PC-9 (cell line): ENCODE results near the gene GPSM1. TPM values are rescaled to one million over a fixed set of nuclear protein-coding genes. Genes with fewer than 3 reads are reported as not detected.

Experiments
- BruUV-seq: library from RNA; stranded (reverse); fragments of 400-500 nt; replicated peaks from 2 replicates; lab custom pipeline; 2021; lab: Mats Ljungman, UMichigan
- CTCF ChIA-PET: fragments of 300-600 bp; sonication (Branson Sonifier 250); formaldehyde crosslinking; loops from one replicate; lab custom pipeline; 2022; ENCODE audit warnings: antibody characterized with exemption; lab: Charles Lee
- POLR2A ChIA-PET: fragments of 300-600 bp; sonication (Branson Sonifier 250); formaldehyde crosslinking; loops from one replicate; lab custom pipeline; 2022; ENCODE audit warnings: antibody characterized with exemption; ENCODE audit not compliant: unreplicated experiment; lab: Charles Lee
- DNase-seq, 2 experiments: peaks; one replicate each; pipeline versions ENCODE4 v3.0.0 to v3.0.0-alpha.2; 2015 to 2022; ENCODE audit warnings: mixed read lengths in 1 of 2
- H2AFZ ChIP-seq: fragments of 200-600 bp; sonication (generic); 2 replicates; pipeline ENCODE4 v1.8.1; 2017; ENCODE audit warnings: antibody characterized with exemption
- H3F3A ChIP-seq: fragments of 200-600 bp; sonication (generic); 2 replicates; pipeline ENCODE4 v1.8.1; 2017; ENCODE audit warnings: antibody characterized with exemption, mild to moderate bottlenecking, low read depth; ENCODE audit not compliant: insufficient read depth
- H3K27ac ChIP-seq: fragments of 200-600 bp; sonication (generic); 2 replicates; pipeline ENCODE4 v1.6.1; 2016; ENCODE audit warnings: mixed run types
- H3K27me3 ChIP-seq: fragments of 200-600 bp; sonication (generic); 2 replicates; pipeline ENCODE4 v1.6.1; 2016; ENCODE audit warnings: low read depth, mixed run types; ENCODE audit not compliant: insufficient read depth
- H3K36me3 ChIP-seq: fragments of 200-600 bp; sonication (generic); 2 replicates; pipeline ENCODE4 v1.6.1; 2016; ENCODE audit warnings: low read depth, mixed run types
- H3K4me1 ChIP-seq: fragments of 200-600 bp; sonication (generic); replicated peaks from 2 replicates; pipeline ENCODE4 v1.6.1; 2016; ENCODE audit warnings: mixed run types; ENCODE audit not compliant: insufficient read depth
- H3K4me2 ChIP-seq: fragments of 200-600 bp; sonication (generic); 2 replicates; pipeline ENCODE4 v1.6.1; 2017; ENCODE audit warnings: mixed run types
- H3K4me3 ChIP-seq: fragments of 200-600 bp; sonication (generic); 2 replicates; pipeline ENCODE4 v1.6.1; 2016; ENCODE audit warnings: mixed run types
- H3K79me2 ChIP-seq: fragments of 200-600 bp; sonication (generic); 2 replicates; pipeline ENCODE4 v1.6.1; 2017; ENCODE audit warnings: low read depth, mixed run types
- H3K9me2 ChIP-seq: fragments of 200-600 bp; sonication (generic); 2 replicates; pipeline ENCODE4 v1.8.1; 2017; ENCODE audit warnings: mild to moderate bottlenecking; ENCODE audit not compliant: insufficient read depth
- H3K9me3 ChIP-seq: fragments of 200-600 bp; sonication (generic); 2 replicates; pipeline ENCODE4 v1.8.1; 2016; ENCODE audit warnings: low read depth; ENCODE audit not compliant: insufficient read depth
- H4K20me1 ChIP-seq: fragments of 200-600 bp; sonication (generic); 2 replicates; pipeline ENCODE4 v1.8.1; 2017; ENCODE audit not compliant: insufficient read depth
- CTCF ChIP-seq: fragments of 200-600 bp; sonication (generic); conservative IDR thresholded peaks from 2 replicates; pipeline ENCODE4 v1.6.1; 2017; ENCODE audit warnings: mixed run types, antibody characterized with exemption, mild to moderate bottlenecking, moderate library complexity
- EZH2 ChIP-seq: fragments of 200-600 bp; sonication (generic); IDR thresholded peaks from 2 replicates; pipeline ENCODE4 v1.8.0; 2017; ENCODE audit warnings: antibody characterized with exemption, low read depth
- intact Hi-C: fragments of 100-400 bp; cut with micrococcal nuclease; formaldehyde crosslinking; loops from one replicate; pipeline ENCODE4 v1.10.0; 2022; ENCODE audit not compliant: unreplicated experiment
- total RNA-seq: library from RNA; stranded (reverse); gene quantifications from 2 replicates; pipeline ENCODE4 v1.2.3, GENCODE V29; 2021

Gene GPSM1
- total RNA-seq, 1 experiment from 2014 or later = 5.5 TPM

DNA sequence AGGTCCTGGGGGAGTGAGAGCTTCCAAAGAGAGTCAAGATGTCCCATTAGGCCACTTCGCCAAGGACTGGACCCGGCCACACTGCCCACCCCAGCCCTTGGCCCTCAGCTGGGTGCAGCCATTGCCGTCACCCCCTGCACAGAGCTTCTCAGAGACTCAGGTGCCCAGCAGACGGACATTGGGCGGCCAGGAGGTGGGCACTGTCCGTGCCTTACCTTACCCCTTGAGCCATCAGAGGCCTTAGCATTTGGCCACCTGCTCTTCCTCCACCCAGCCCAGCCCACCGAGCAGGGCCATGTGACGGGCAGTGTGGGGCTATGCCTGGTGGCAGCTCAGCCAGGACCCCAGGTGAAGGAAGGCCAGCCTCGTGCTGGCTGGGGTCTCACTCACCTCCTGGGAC is 39.5 kb downstream of the GPSM1 start:
- DNase-seq = no peak
- no peak overlapping the region for H3K27ac ChIP-seq
- peaks cover 5% of the 10 kb centered on the region; the same call in 1 of the 2 replicates for H3K79me2 ChIP-seq
- H2AFZ ChIP-seq = no peak overlapping the region
- no peaks in the 10 kb centered on the region for H3K9me3 ChIP-seq
- no peaks in the 10 kb centered on the region for H3K36me3 ChIP-seq
- intact Hi-C loops = no loop called here
- H3F3A ChIP-seq = no peaks in the 10 kb centered on the region; the same call in 1 of the 2 replicates
- H4K20me1 ChIP-seq = no peaks in the 10 kb centered on the region
- no peak overlapping the region for H3K4me3 ChIP-seq
- POLR2A ChIA-PET = interaction anchor here (0.6 kb wide), 1 partner anchor 28 kb away, joined by 4 read pairs; no protein-coding TSS in a partner anchor
- no peaks in the 10 kb centered on the region for H3K9me2 ChIP-seq
- TF ChIP-seq EZH2 = no peak
- no peak for TF ChIP-seq CTCF
- peaks cover 13% of the 10 kb centered on the region for H3K4me1 ChIP-seq
- CTCF ChIA-PET = interaction anchor here (0.6 to 0.8 kb wide), 2 partner anchors 8 to 21 kb away, joined by 6 to 8 read pairs; no protein-coding TSS in a partner anchor
- BruUV-seq = no TSS peak
- no peaks in the 10 kb centered on the region for H3K27me3 ChIP-seq
- no peak overlapping the region for H3K4me2 ChIP-seq

- Histone ChIP-seq H2AFZ (no peak overlapping the region), H3K9me2 (no peaks in the 10 kb centered on the region), H3K4me2 (no peak overlapping the region), H4K20me1 (no peaks in the 10 kb centered on the region), H3F3A (no peaks in the 10 kb centered on the region; the same call in 1 of the 2 replicates), H3K4me3 (no peak overlapping the region), H3K27me3 (no peaks in the 10 kb centered on the region), H3K27ac (no peak overlapping the region), H3K9me3 (no peaks in the 10 kb centered on the region), H3K79me2 (peaks cover 5% of the 10 kb centered on the region; the same call in 1 of the 2 replicates), H3K4me1 (peaks cover 19% of the 10 kb centered on the region), H3K36me3 (no peaks in the 10 kb centered on the region)
- ChIA-PET POLR2A (no interaction called here), CTCF (interaction anchor here (0.6 kb wide), 1 partner anchor 8 kb away, joined by 8 read pairs; no protein-coding TSS in a partner anchor)
- intact Hi-C loops = no loop called here
- DNase-seq = no peak
- BruUV-seq = no TSS peak
- TF ChIP-seq CTCF (no peak), EZH2 (no peak)
Measured at GRCh38 chr9:136367296-136368145, 40.2 kb downstream of the GPSM1 start.

DNA sequence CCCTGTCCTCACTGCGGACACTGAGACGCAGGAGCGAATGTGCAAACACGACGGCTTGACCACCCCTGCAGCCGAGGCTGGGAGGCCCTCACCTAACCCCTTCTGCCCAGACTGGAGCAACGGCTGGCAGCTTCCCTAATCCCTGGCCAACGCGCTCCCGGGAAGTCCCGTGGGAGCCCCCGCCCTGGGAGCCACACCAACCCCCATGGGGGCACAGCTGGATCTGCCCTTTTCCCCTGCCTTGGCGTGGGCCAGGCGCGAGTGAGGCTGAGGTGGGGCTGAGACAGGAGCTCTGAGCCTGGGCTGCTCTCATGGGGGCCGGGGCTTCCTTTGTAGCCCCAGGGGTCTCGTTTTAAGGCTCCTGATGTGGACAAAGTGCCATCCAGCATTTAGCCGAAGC is 40.9 kb downstream of the GPSM1 start:
- no TSS peak for BruUV-seq
- Histone ChIP-seq H3K4me1 (peaks cover 21% of the 10 kb centered on the region), H2AFZ (no peak overlapping the region), H3F3A (peaks cover 6% of the 10 kb centered on the region; the same call in 1 of the 2 replicates), H3K4me3 (no peak overlapping the region), H3K27me3 (no peaks in the 10 kb centered on the region), H3K9me3 (no peaks in the 10 kb centered on the region), H3K36me3 (no peaks in the 10 kb centered on the region), H4K20me1 (no peaks in the 10 kb centered on the region), H3K27ac (no peak overlapping the region), H3K79me2 (peaks cover 5% of the 10 kb centered on the region; the same call in 1 of the 2 replicates), H3K9me2 (no peaks in the 10 kb centered on the region), H3K4me2 (no peak overlapping the region)
- intact Hi-C loops = no loop called here
- ChIA-PET POLR2A (no interaction called here), CTCF (no interaction called here)
- no peak for TF ChIP-seq EZH2
- no peak for TF ChIP-seq CTCF
- no peak for DNase-seq
